Measurements from ENCODE around the gene MYO1G. TPM values are rescaled to one million over a fixed set of nuclear protein-coding genes. Genes with fewer than 3 reads are reported as not detected.
"Not testable (repeated sequence)": the region's sequence is repeated elsewhere in the genome, so short reads cannot be mapped to it uniquely, and the experiment has no call there.

Gene MYO1G
- total and polyA plus RNA-seq, 4 donors = 11.9 to 76.8 (median 33.2) TPM

DNA sequence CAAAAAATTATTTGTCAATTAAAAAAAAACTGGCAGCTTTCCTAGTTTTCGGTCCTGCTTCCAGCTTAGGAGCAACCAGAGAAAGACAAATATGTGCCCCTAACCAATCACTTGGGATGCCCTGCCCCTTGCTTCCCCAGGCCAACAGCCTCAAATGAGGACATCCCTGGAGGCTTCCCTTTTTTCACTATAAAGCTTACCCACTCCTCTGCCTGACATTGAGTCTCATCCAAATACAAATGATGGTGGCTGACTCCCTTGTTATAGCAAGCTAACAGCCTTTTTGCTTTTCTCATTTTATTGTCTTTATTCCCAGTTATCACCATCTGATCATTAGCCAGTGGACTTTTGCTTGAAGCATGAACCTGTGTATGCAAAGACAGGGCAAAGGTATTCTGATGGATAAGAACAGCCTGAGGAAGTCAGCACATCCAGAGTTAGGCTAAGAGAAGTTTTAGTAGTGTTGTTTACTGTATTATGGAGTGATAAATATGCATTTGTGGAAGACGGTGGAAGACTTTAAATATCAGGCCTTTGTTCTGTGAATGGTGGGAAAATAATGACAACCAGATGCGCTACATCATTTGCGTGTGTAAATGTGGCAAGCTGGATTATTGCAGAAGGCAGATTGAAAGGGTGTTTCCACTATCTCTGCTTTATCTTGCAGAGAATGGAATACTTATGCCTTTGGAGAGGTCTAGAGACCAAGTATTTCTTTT, 19.5 kb upstream of the MYO1G start:
- TF ChIP-seq, protein P1, sequence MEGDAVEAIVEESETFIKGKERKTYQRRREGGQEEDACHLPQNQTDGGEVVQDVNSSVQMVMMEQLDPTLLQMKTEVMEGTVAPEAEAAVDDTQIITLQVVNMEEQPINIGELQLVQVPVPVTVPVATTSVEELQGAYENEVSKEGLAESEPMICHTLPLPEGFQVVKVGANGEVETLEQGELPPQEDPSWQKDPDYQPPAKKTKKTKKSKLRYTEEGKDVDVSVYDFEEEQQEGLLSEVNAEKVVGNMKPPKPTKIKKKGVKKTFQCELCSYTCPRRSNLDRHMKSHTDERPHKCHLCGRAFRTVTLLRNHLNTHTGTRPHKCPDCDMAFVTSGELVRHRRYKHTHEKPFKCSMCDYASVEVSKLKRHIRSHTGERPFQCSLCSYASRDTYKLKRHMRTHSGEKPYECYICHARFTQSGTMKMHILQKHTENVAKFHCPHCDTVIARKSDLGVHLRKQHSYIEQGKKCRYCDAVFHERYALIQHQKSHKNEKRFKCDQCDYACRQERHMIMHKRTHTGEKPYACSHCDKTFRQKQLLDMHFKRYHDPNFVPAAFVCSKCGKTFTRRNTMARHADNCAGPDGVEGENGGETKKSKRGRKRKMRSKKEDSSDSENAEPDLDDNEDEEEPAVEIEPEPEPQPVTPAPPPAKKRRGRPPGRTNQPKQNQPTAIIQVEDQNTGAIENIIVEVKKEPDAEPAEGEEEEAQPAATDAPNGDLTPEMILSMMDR (IDR thresholded peaks at IDR 0.05; ENCODE audit: control extremely low read depth, extremely low read depth) = no peak
- peaks cover 0 to 3% (median 0%) of the 10 kb centered on the region in 4 donors for H3K36me3 ChIP-seq (ENCODE audit: control insufficient read depth in 4 of 4, insufficient read depth in 4 of 4, low read length in 4 of 4)
- H3K27ac ChIP-seq (ENCODE audit: low read depth in 1 of 2, low read length in 1 of 2) = peak overlapping the region in 1 of 2 donors; percentile 89
- 81 to 87% methylated on average over 4 of the region's 4 CpGs for WGBS, 2 donors
- peaks cover 0 to 12% (median 5%) of the 10 kb centered on the region in 5 donors for H3K4me1 ChIP-seq (ENCODE audit: control insufficient read depth in 5 of 5, insufficient read depth in 5 of 5, low read length in 5 of 5)
- DNase-seq = peak in 2 of 3 donors; percentile 20 to 28
- H3K9me3 ChIP-seq (ENCODE audit: control insufficient read depth in 4 of 4, insufficient read depth in 3 of 4, low read length in 3 of 4) = no peaks in the 10 kb centered on the region
- no peaks in the 10 kb centered on the region for H3K27me3 ChIP-seq (ENCODE audit: control insufficient read depth in 3 of 3, insufficient read depth in 3 of 3, low read length in 2 of 3)
- no peak overlapping the region for H3K9ac ChIP-seq (ENCODE audit: insufficient read depth in 1 of 2, low read length in 2 of 2)
- no peak overlapping the region for H3K4me3 ChIP-seq
- ATAC-seq (ENCODE audit: insufficient read depth, low FRiP score) = no peak

GRCh38 chr7:44995555-44996493, 17.0 kb upstream of the MYO1G start:
- H3K4me3 ChIP-seq = no peak overlapping the region
- WGBS, 2 donors = 93% methylated on average over 8 of the region's 8 CpGs
- no peaks in the 10 kb centered on the region for H3K9me3 ChIP-seq (ENCODE audit: control insufficient read depth in 4 of 4, insufficient read depth in 3 of 4, low read length in 3 of 4)
- TF ChIP-seq, protein P1 (IDR thresholded peaks at IDR 0.05; ENCODE audit: control extremely low read depth, extremely low read depth) = no peak
- ATAC-seq (ENCODE audit: insufficient read depth, low FRiP score) = no peak
- no peak overlapping the region for H3K27ac ChIP-seq (ENCODE audit: low read depth in 1 of 2, low read length in 1 of 2)
- H3K36me3 ChIP-seq (ENCODE audit: control insufficient read depth in 4 of 4, insufficient read depth in 4 of 4, low read length in 4 of 4) = no peaks in the 10 kb centered on the region
- H3K27me3 ChIP-seq (ENCODE audit: control insufficient read depth in 3 of 3, insufficient read depth in 3 of 3, low read length in 2 of 3) = no peaks in the 10 kb centered on the region
- H3K9ac ChIP-seq (ENCODE audit: insufficient read depth in 1 of 2, low read length in 2 of 2) = no peak overlapping the region
- peaks cover 0 to 5% (median 0%) of the 10 kb centered on the region in 5 donors for H3K4me1 ChIP-seq (ENCODE audit: control insufficient read depth in 5 of 5, insufficient read depth in 5 of 5, low read length in 5 of 5)
- no peak for DNase-seq

GRCh38 chr7:44994877-44995554, 16.2 kb upstream of the MYO1G start:
- no peak for DNase-seq
- H3K9ac ChIP-seq (ENCODE audit: insufficient read depth in 1 of 2, low read length in 2 of 2) = no peak overlapping the region
- H3K9me3 ChIP-seq (ENCODE audit: control insufficient read depth in 4 of 4, insufficient read depth in 3 of 4, low read length in 3 of 4) = no peaks in the 10 kb centered on the region
- peaks cover 0 to 5% (median 0%) of the 10 kb centered on the region in 5 donors for H3K4me1 ChIP-seq (ENCODE audit: control insufficient read depth in 5 of 5, insufficient read depth in 5 of 5, low read length in 5 of 5)
- TF ChIP-seq, protein P1 (IDR thresholded peaks at IDR 0.05; ENCODE audit: control extremely low read depth, extremely low read depth) = no peak
- H3K36me3 ChIP-seq (ENCODE audit: control insufficient read depth in 4 of 4, insufficient read depth in 4 of 4, low read length in 4 of 4) = no peaks in the 10 kb centered on the region
- WGBS, 2 donors = 51 to 66% methylated on average over 5 of the region's 5 CpGs
- no peak overlapping the region for H3K27ac ChIP-seq (ENCODE audit: low read depth in 1 of 2, low read length in 1 of 2)
- ATAC-seq (ENCODE audit: insufficient read depth, low FRiP score) = no peak
- no peak overlapping the region for H3K4me3 ChIP-seq
- H3K27me3 ChIP-seq (ENCODE audit: control insufficient read depth in 3 of 3, insufficient read depth in 3 of 3, low read length in 2 of 3) = no peaks in the 10 kb centered on the region

DNA sequence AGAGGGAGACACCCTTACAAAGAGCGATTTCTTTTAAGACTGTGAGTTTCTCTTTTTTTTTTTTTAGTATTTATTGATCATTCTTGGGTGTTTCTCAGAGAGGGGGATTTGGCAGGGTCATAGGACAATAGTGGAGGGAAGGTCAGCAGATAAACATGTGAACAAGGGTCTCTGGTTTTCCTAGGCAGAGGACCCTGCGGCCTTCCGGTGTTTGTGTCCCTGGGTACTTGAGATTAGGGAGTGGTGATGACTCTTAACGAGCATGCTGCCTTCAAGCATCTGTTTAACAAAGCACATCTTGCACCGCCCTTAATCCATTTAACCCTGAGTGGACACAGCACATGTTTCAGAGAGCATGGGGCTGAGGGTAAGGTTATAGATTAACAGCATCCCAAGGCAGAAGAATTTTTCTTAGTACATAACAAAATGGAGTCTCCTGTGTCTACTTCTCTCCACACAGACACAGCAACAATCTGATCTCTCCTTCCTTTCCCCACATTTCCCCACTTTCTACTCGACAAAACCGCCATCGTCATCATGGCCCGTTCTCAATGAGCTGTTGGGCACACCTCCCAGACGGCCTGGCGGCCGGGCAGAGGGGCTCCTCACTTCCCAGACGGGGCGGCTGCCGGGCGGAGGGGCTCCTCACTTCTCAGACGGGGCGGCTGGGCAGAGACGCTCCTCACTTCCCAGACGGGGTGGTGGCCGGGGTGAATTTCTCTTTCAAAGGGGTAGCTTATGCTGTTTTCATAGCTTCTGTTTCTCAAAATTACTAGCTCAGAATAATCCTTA, 13.4 kb upstream of the MYO1G start:
- not testable (repeated sequence) for DNase-seq; H3K9ac ChIP-seq (ENCODE audit: insufficient read depth in 1 of 2, low read length in 2 of 2); H3K27me3 ChIP-seq (ENCODE audit: control insufficient read depth in 3 of 3, insufficient read depth in 3 of 3, low read length in 2 of 3); H3K36me3 ChIP-seq (ENCODE audit: control insufficient read depth in 4 of 4, insufficient read depth in 4 of 4, low read length in 4 of 4); H3K9me3 ChIP-seq (ENCODE audit: control insufficient read depth in 4 of 4, insufficient read depth in 3 of 4, low read length in 3 of 4); H3K27ac ChIP-seq (ENCODE audit: low read depth in 1 of 2, low read length in 1 of 2); H3K4me1 ChIP-seq (ENCODE audit: control insufficient read depth in 5 of 5, insufficient read depth in 5 of 5, low read length in 5 of 5); ATAC-seq (ENCODE audit: insufficient read depth, low FRiP score); H3K4me3 ChIP-seq
- WGBS, 2 donors = 78 to 80% methylated on average over 16 to 21 of the region's 21 CpGs

Data from lung (tissue), 12 donors.